Ecto neural progenitor cell (in vitro differentiated cells): ENCODE measurements around the gene RNF123.
A peak's percentile ranks its signal among the peaks of the same experiment; 100 is the strongest.
"Not testable (repeated sequence)": the region's sequence is repeated elsewhere in the genome, so short reads cannot be mapped to it uniquely, and the experiment has no call there.

Experiments
- DNase-seq: peaks from one replicate; pipeline ENCODE4 v3.0.0-alpha.2; 2018; ENCODE audit warnings: low spot score

RNF123 gene

DNA sequence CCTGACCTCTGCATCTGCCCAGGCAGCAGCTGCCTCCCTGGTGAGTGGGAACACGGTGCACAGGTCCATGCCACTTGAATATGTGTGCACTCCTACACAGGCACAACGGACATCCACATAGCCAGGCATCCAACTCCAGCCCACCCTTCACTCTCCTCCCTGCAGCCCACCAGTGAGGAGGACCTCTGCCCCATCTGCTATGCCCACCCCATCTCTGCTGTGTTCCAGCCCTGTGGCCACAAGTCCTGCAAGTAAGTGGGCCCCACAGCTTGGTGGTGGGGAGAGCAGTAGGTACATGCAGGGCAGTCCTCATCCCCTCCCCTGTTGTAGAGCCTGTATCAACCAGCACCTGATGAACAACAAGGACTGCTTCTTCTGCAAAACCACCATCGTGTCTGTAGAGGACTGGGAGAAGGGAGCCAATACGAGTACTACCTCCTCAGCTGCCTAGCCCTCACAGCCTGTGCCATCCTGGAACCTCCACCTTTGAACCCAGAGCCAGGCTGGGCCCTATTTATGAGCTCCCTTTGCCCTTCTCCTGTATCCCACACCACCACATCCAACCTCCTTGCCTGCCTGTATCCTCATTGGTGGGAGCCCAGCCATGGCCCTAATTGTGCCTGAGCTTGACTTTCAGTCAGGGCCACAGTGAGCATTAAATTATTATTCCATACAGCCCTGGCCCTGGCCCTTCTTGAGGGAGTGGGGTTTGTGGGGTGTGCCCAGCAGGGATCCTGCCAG is 31.7 kb downstream of the RNF123 start:
- DNase-seq = no peak

DNA sequence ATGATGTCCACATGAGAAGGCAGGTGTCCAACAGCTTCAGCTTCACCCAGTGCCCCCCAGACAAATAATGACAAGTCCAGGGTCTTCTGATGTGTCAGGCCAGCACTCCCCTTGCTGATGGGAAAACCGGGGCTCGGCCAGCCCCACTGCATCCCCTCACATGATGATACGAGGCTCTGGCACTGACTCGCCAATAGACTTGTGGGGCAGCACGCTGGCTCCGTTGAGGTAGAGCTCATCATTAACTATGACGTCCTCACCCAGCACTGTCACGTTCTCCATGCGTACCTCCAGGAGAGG is 32.2 kb downstream of the RNF123 start:
- no peak for DNase-seq

DNA sequence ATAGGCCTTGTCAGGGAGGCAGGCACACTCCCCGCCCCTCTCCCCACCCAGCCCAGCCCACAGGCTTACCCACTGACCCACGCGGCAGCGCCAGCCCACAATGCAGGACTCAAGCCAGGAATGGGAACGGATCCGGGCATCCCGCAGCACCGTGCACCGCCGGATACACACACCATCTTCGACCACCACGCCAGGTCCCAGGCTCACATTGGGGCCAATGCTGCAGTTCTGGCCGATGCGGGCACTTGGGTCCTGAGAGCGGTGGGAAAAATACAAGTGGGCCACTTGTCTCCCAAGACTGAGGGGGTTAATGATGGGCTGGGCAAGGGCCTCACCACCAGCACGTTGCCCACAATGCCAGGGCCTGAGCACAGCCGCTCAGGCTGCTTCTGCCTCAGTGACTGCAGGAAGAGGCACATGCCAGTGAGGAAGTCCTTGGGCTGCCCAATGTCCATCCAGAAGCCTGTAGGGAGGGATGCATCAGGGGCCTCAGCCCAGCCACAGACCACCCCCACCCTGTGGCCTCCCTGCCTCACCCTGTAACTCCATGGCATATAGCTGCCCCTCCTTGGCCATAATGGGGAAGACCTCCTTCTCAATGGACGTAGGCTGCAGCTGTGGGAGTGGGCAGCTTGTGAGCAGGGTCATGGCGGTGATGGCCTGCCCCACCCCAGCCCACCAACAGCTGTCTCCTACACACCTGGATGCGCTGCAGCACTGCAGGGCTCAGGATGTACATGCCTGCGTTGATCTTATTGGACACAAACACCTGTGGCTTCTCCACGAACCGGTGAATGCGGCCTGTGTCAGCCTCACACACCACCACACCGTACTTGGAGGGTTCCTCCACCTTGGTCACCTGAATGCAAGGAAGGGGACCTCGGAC is 32.8 kb downstream of the RNF123 start:
- DNase-seq = no peak

DNA sequence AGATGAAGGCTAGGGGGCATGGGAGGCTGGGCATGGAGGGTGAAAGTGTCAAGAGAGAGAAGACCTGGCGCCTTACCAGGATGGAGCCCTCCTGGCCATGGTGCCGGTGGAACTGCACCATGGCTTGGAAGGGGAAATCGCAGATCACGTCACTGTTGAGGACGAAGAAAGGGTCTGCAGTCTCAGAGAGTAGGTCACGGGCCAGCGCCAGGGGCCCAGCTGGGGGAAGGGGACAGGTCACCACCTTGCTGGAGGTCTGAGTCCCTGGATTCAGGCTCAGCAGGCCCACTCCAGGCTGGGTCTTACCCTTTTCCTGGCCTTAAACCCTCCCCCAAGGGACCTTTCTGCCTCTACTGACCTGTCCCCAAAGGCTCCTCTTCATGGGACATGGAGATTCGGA is 33.5 kb downstream of the RNF123 start:
- DNase-seq = peak; percentile 46

DNA sequence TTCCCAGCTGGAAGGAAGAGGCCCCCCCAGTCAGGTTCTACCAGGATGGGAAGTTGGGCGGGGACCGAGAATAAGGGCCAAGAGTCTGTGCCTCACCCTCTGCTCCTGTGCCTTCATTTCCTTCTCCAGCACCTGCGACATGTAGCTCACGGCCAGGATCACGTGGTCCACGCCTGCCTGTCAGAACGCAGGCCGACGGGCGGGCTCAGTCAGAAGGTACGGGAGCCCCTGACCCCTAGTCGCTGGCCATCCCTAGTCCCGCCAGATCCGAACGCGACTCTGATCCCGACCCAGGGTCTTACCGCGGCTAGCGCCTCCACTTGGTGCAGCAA is 33.9 kb downstream of the RNF123 start:
- DNase-seq = no peak

DNA sequence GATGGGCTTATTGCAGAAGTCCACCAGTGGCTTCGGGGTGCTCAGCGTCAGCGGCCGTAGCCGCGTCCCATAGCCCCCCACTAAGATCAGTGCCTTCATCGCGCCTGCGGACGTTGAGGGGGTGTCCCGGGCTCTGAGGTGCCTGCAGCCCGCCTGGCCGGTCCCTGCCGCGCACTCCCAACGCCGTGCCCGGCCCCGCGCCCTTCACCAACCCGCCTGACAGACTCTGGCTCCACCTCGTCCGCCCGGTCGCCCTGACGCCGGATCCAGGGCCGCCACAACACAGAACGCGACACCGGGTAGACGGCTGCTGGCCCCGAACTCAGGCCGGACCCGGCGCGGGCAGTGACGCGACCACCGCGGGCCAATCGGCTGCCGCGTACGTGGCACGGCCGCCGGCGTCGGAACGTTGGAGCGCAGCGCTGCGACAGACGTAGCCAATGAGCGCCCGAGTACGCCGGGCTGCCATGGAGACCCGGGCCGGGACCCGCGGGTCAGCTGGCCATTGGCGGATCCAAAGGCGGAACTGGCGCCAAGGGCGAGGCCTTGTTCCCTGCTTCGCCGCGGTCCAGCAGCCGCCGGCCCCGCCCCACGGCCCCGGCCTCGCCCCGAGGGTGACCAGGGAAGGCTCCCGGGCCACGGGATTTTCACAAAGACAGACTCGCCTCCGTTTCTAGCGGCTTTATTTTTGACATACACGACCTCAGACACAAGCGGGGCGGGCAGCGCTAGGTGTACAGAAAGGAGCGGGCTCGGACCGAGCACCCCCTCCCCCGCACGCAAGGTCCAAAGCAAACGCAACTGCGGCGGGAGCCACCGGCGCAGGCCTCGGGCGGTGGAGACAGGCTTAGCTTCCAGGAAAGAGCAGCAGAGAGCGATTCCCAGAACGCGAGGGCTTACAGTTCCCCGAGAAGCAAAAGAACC is 34.5 kb downstream of the RNF123 start, which contains the start of gene GMPPB:
GMPPB (minus strand) TSS at position 324 of the 924 bp plus-strand sequence; CDS start at position 99, 225 bp downstream.
- DNase-seq = peak; percentile 99

DNA sequence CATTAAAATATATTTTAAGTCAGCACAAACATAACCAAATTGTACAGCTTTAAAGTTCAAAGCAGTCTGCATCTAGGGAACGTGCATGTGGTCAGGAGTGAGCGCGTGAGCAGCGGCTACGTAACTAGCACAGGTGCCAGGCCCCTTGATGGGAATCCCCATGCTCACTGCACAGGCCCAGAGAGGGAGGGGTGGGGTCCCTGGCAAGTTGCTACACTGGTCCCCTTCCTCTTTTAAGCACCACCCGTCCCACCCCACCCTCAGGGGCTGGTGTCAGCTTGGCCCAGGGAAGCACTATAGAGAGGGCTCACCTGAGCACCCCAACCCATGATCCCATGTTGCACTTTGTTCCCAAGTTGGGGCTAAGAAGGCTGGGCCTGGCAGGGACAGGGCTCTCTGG is 35.2 kb downstream of the RNF123 start:
- peak; percentile 48 for DNase-seq

DNA sequence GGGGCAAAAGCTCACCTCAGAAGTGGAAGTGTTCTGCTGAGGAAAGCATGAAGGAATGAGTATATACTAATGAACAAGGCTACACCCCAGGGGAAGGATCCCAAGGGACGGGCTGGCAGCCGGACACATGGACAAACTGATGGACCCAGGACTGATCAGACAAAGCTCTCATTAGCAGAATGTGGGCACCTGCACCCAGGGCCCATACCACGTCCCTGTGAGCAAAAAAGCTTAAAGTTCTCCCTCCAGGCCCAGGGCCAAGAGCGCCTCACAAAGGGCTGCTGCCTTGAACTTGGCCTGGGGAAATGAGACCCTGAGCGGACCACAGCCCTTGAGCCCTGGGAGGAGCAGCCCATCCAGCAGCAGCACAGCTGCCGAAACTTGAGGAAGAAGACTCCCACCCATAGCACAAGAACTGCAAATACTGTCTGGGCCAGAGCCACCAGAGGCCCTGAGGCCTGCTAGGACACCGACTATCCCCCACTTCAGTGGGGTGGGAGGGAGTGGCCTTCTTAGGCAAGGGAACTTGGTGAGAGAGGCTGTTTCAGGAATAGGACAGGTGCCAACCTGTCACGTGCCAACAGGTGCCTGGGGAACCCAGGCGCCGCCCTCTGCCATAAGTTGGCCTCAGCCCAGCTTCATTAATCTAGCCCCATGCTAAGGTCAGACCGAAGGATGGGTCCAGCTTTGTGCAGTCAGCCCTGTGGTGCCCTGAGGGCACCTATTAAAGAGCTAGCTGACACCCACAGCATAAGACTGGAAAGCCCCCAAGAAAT is 36.7 kb downstream of the RNF123 start:
- DNase-seq = no peak

DNA sequence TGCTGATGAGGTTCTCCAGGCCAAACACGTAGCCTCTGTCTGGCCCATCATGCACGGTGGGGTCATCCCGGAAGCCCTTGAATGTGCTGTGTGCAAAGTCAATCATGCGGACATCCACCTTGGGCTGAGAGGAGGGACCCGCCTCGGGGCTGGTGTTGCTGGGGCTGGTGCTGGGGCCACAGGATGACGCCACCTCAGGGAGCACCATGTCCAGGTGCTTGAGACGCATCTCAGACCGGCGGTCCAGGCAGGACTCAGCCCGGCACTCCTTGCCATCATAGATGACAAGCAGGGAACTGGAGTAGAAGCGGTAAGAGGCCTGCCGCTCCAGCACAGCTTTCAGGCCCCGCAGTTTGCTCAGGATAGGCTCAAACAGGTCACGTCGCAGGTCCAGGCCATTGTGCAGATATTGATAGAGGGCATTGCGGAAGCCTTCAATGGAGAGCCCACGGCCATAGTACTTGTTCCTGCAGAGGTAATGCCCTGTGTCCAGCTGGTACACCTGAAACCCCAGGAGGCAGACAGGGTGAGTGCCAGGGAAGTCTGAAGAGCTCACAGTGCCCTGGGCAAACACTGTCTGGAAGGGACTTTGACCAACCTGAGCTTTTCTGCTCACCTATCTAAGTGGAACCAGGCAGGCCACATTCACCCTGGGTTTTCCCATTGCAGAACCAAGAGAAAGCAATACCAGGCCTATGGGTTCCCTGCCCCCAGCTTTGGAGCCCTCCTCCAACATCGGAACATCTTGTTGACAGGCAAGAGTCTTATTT is 38.0 kb downstream of the RNF123 start:
- no peak for DNase-seq

DNA sequence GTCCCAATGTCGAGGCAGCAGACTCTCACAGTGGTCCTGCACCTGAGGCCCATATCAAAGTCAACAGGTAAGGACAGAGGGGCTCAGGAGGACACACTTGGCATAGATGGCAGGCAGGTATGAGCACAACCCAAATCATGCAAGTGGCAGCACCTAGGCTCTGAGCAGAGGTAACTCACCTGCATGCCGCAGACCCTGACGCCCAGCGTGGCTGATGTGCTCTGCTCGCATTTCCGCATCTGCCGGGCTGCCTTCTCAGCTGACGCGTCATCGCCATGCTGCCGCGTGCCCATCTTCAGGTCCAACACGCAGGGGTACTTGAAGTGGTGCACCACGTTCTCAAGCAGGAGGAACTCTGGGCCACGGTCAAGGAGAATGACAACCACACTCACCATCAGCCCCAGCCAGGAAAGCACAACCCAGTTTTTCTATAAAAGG is 38.6 kb downstream of the RNF123 start:
- DNase-seq = no peak

DNA sequence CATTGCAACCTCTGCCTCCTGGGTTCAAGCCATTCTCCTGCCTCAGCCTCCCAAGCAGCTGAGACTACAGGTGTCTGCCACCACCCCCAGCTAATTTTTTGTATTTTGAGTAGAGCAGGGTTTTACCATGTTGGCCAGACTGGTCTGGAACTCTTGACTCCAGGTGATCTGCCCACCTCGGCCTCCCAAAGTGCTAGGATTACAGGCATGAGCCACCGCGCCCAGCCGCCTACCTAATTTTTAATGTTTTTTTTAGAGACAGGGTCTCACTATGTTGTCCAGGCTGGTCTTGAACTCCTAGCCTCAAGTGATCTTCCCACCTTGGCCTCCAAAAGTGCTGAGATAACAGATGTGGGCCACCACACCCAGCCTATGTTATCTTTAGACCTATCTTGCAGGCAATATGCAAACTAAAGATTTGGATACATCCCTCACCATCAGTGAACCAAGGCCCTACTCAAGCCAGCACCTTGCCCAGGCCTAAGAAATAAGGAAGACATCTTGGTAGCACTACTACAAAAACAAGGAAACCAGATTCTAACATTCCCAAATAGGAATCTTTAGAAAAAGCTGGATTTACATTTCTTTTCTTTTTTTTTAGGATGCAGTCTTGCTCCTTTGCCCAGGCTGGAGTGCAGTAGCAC is 40.7 kb downstream of the RNF123 start:
- no peak for DNase-seq

DNA sequence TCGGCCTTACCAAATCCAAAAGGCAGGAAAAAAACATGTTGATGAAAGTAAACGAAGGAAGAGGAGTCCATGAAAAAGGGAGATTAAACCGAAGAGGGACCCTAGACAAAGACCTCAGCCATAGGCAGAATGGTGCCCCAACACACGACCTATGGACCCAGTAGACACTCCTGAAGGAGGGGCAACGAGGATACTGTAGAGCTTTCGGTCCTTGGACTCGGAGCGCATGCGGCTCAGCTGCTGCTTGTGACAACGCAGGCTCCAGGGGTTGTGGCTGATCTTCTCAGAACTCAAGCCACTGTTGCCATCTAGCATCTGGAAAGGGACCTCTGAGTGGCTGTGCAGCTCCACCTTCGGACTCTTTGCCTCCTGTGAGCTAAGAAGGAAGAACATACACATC is 43.2 kb downstream of the RNF123 start:
- no peak for DNase-seq

DNA sequence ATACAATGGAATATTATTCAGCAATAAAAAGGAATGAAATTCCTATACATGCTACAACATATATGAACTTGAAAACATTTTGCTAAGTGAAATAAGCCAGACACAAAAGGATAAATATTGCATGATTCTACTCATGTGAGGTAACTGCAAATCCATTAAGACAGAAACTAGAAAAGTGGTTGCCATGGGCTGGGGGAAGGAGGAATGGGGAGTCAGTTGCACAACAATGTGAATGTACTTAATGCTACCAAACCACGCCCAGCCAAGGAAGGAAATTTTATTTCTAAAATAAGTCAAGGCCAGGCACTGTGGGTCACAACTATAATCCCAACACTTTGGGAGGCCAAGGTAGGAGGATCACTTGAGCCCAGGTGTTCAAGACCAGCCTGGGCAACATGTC is 44.2 kb downstream of the RNF123 start:
- DNase-seq = no peak

DNA sequence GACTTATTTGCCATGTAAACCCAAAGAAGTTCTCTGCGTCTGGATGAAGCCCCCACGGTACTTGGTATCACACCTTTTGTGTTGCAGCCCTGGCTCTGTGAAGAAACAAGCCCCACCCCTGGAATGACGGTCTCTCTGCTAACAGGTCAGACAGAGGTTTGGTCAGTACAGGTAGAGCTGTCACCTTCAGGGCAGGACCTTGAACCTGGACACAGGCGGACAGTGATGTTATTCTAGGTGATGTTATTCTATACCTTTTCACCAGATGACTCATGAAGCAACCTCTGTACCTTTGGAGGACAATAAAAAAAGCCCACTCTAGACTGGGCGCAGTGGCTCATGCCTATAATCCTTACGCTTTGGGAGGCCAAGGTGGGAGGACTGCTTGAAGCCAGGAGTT is 45.4 kb downstream of the RNF123 start:
- no peak for DNase-seq

DNA sequence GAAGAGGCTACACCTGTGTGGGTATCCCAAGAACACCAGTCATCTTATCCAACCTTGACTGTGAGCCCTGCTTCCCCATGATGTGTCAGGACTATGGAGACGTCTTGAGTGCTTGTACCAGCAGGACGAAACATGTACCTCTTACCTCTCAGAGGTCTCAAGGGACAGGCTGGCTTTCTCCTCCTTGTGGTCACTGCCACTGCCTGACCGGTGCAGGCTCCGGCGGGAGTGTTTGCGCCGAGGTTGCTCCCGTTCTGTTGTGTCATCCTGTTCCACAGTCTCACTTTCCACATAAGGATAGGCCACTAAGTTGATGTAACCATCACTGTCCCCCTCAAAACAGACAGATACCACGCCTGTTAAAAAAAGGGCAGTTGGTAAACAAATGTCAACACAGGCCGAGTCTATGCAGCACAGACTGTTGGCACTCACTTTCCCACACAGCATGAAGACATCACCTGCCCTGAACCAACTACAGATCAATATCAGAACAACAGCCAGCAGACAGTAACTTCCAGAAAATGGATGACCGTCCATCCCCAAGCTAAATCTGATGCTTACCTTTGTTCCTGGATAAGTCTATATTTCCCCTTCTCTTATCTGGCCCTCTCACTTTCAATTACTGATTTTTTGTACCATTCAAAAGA is 48.8 kb downstream of the RNF123 start:
- DNase-seq = no peak

DNA sequence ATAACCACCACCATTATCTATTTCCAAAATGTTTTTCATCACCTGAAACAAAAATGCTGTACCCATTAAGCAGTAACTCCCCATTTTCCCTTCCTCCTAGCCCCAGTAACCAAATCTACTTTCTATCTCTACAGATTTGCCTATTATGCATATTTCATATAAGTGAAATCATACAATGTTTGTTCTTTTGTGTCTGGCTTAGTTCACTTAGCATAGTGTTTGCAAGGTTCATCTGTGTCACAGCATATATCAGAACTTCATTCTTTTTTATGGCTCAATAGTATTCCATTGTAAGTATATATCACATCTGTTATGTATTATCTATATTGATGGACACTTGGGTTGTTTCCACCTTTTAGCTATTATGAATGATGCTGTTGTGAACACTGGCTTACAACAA is 51.1 kb downstream of the RNF123 start:
- DNase-seq = no peak

DNA sequence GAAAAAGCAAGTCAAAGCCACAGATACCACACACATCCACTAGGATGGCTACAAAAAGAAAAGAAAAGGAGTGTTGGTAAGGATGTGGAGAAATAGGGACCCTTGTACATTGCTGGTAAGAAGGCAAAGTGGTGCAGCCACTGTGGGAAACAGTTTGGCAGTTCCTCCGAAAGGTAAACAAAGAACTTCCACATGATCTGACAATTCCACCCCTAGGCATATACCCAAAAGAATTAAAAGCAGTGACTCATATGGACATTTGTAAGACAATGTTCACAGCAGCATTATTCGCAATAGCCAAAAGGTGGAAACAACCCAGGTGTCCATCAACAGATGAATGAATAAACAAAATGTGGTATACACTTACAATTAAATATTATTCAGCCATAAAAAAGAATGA is 56.6 kb downstream of the RNF123 start:
- DNase-seq = no peak

DNA sequence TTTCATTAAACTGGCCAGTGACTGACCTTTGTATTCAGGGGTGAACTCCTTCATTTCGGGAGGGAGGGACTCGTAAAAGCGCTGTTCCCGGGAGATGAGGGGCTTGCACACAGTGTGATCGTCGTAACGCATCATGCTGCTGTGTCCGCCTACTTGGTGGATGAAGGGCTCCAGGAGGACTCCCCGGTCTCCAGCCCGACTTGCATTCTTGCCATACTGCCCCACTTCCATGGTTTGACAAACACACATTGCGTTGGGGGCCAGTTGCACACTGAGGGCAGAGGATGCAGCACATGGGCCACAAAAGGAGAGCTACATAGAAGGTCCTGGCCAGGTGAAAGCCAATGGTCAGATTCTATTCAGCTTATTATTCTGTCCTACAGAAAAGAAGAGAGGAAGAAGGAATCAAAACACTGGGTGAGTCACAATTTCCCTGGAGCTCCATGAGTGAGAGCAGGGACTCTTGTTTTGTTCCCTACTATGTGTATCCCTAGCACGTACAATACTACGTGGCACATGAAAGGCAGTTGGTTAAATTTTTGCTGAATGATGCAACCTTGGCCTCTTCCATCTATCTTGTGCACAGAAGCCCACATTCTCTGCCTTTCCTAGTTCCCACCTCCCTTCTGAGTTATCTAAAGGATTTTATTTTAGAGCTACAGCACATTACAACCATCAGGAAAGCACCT is 58.6 kb downstream of the RNF123 start:
- no peak for DNase-seq

DNA sequence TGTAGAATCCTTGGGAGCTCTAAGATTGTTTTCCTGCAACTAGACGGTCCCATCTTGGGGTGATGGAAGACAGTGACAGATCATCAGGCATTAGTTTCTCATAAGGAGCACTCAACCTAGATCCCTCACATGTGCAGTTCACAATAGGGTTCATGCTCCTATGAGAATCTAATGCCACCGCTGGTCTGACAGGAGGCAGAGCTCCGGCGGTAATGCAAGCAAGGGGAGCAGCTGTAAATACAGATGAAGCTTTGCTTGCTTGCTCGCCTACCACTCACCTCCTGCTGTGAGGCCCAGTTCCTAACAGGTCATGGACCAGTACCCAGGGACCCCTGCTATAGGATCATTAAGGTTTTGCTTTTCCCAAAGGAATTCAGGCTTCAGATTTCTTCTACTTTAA is 59.5 kb downstream of the RNF123 start:
- DNase-seq = not testable (repeated sequence)
